K562 (cell line): ENCODE data around the gene CEL. TPM values are rescaled to one million over a fixed set of nuclear protein-coding genes. Genes with fewer than 3 reads are reported as not detected.

Experiments used
- BRF2 ChIP-seq: IDR thresholded peaks from 3 replicates; pipeline ENCODE4 v1.6.1; 2011; ENCODE audit warnings: borderline replicate concordance, mild to moderate bottlenecking; ENCODE audit not compliant: insufficient read length, insufficient read depth
- CBFA2T2 ChIP-seq: fragments of 450-650 bp; conservative IDR thresholded peaks from 2 replicates; pipeline ENCODE4 v1.6.1; 2017; ENCODE audit warnings: mild to moderate bottlenecking
- DACH1 ChIP-seq: fragments of 450-650 bp; IDR thresholded peaks from 2 replicates; pipeline ENCODE4 v1.6.1; 2018; ENCODE audit not compliant: partially characterized antibody
- DPF2 ChIP-seq: fragments of 450-650 bp; IDR thresholded peaks from 2 replicates; pipeline ENCODE4 v1.6.1; 2016
- ETS2 ChIP-seq: IDR thresholded peaks from 2 replicates; pipeline ENCODE4 v1.6.1; 2016; ENCODE audit warnings: borderline replicate concordance, missing genetic modification characterization, mild to moderate bottlenecking, moderate library complexity, missing compliant biosample characterization; ENCODE audit not compliant: poor library complexity, severe bottlenecking
- HDAC1 ChIP-seq, 2 experiments: fragments of 450-650 bp; IDR thresholded peaks; 2 replicates each; pipeline ENCODE4 v1.6.1; 2016 to 2017; ENCODE audit warnings: inconsistent platforms in 1 of 2, mild to moderate bottlenecking in 1 of 2, moderate library complexity in 1 of 2
- KDM4B ChIP-seq, 2 experiments: fragments of 450-650 bp in 1 of 2; sonication (generic) in 1 of 2; IDR thresholded peaks; 2 replicates each; pipeline ENCODE4 v1.6.1; 2016 to 2017; ENCODE audit warnings: borderline replicate concordance in 2 of 2, antibody characterized with exemption in 1 of 2, low read depth in 1 of 2, mild to moderate bottlenecking in 1 of 2
- NR1H2 ChIP-seq: sonication (generic); formaldehyde crosslinking; IDR thresholded peaks from 2 replicates; pipeline ENCODE4 v1.4.0; 2020; ENCODE audit warnings: mild to moderate bottlenecking, missing genetic modification reagents
- PCBP2 ChIP-seq: fragments of 200-400 bp; formaldehyde crosslinking; IDR thresholded peaks from 2 replicates; pipeline ENCODE4 v1.6.1; 2018; ENCODE audit warnings: low read length, low read depth, mild to moderate bottlenecking, moderate library complexity; ENCODE audit not compliant: poor library complexity, severe bottlenecking
- POLR2AphosphoS5 ChIP-seq: IDR thresholded peaks from 2 replicates; pipeline ENCODE4 v1.6.1; 2011; ENCODE audit warnings: mild to moderate bottlenecking, low read depth, low read length, moderate library complexity; ENCODE audit not compliant: control insufficient read depth, insufficient read depth
- SMAD4 ChIP-seq: fragments of 250-450 bp; sonication (Bioruptor Pico); conservative IDR thresholded peaks from 2 replicates; pipeline ENCODE4 v1.8.0; 2021; ENCODE audit warnings: inconsistent platforms, mild to moderate bottlenecking, moderate library complexity
- TEAD4 ChIP-seq, 2 experiments: sonication (generic) in 1 of 2; formaldehyde crosslinking in 1 of 2; IDR thresholded peaks; 2 replicates each; pipeline versions ENCODE4 v1.6.1 to v1.8.0; 2012 to 2022; ENCODE audit warnings: borderline replicate concordance in 1 of 2, inconsistent platforms in 1 of 2, low read length in 1 of 2, mild to moderate bottlenecking in 1 of 2, missing genetic modification reagents in 1 of 2
- ZBTB5 ChIP-seq: fragments of 450-650 bp; IDR thresholded peaks from 2 replicates; pipeline ENCODE4 v1.6.1; 2017; ENCODE audit warnings: antibody characterized with exemption
- ZNF197 ChIP-seq: fragments of 200-800 bp; sonication (Bioruptor generic); IDR thresholded peaks from 2 replicates; pipeline ENCODE4 v1.6.1; 2016; ENCODE audit warnings: low read depth, missing genetic modification characterization, missing compliant biosample characterization
- ZNF224 ChIP-seq: sonication (generic); formaldehyde crosslinking; IDR thresholded peaks from 2 replicates; pipeline ENCODE4 v1.8.0; 2022; ENCODE audit warnings: mild to moderate bottlenecking, missing genetic modification reagents
- ZNF232 ChIP-seq: sonication (generic); formaldehyde crosslinking; IDR thresholded peaks from 2 replicates; pipeline ENCODE4 v1.8.0; 2022; ENCODE audit warnings: mild to moderate bottlenecking, missing genetic modification reagents
- ZNF609 ChIP-seq: sonication (generic); formaldehyde crosslinking; IDR thresholded peaks from 2 replicates; pipeline ENCODE4 v1.8.1; 2023; ENCODE audit warnings: missing genetic modification reagents, mild to moderate bottlenecking, borderline replicate concordance
- polyA plus RNA-seq, 8 experiments: library from polyadenylated mRNA; depleted of rRNA in 4 of 8; stranded (reverse) in 5 of 8; unstranded in 3 of 8; fragments of >200 nt; fragmentation: Nextera tagmentation in 2 of 8; fragmentation: Illumina TruSeq in 1 of 8; extraction: Ambion mirVana in 2 of 8; extraction: Trizol in 1 of 8; gene quantifications; 2 replicates each; pipeline versions ENCODE4 v1.2.1 to v1.2.3, GENCODE V29; 2011 to 2014; ENCODE audit warnings: inconsistent platforms in 1 of 8, missing spikeins in 1 of 8
- total RNA-seq, 7 experiments: library from RNA; depleted of rRNA in 6 of 7; stranded (reverse); fragments of >200 nt in 6 of 7; fragmentation: Illumina TruSeq in 2 of 7; extraction: Trizol in 2 of 7; gene quantifications; 2 replicates each; pipeline versions ENCODE4 v1.2.1 to v1.2.3, GENCODE V29; 2011 to 2021; ENCODE audit warnings: low replicate concordance in 1 of 7

The CEL gene
- total and polyA plus RNA-seq, 9 of the 15 experiments (the other 6 are each of a cell fraction or from before 2014, with no cell fraction given): 0.09 to 3.0 (median 0.51) TPM; not detected in 2

- TF ChIP-seq KDM4B (IDR thresholded peaks at IDR 0.05; ENCODE audit: borderline replicate concordance in 2 of 2, low read depth in 1 of 2) (no peak), DACH1 (peak; percentile 71), SMAD4 (0 out of 2 replicates have a peak, but pooled peaks have one; percentile 18), POLR2AphosphoS5 (0 out of 2 replicates have a peak, but pooled peaks have one; percentile 17), ZNF609 (CRISPR knock-in tag) (no peak), ZNF232 (CRISPR knock-in tag) (no peak), DPF2 (peak; percentile 69; the same call in 1 of the 2 replicates), ETS2 (tag) (no peak), BRF2 (no peak), TEAD4 (IDR thresholded peaks at IDR 0.05; ENCODE audit: low read length) (peak; percentile 51; the same call in 1 of the 2 replicates), TEAD4 (CRISPR knock-in tag; IDR thresholded peaks at IDR 0.05; ENCODE audit: borderline replicate concordance) (no peak), HDAC1 (IDR thresholded peaks at IDR 0.05) (peak in 1 of 2 experiments; percentile 63; a peak in 1 of 4 replicates), ZNF197 (CRISPR knock-in tag) (no peak), PCBP2 (no peak), NR1H2 (no peak), ZBTB5 (no peak), ZNF224 (CRISPR knock-in tag) (no peak), CBFA2T2 (peak; percentile 67)
These were observed 1.4 kb upstream of the CEL start (continued) for GRCh38 chr9:133060417-133060841.
